Activated CD8-positive, alpha-beta T cell treated with anti-CD3 and anti-CD28 coated beads, Interleukin-2, amount 10 ng/mL, durations not matched to agents 7 days and 5 days (primary cell): Measurements from ENCODE around the gene C3. TPM values are rescaled to one million over a fixed set of nuclear protein-coding genes. Genes with fewer than 3 reads are reported as not detected.
"Not testable (repeated sequence)": the region's sequence is repeated elsewhere in the genome, so short reads cannot be mapped to it uniquely, and the experiment has no call there.

Experiments
- ATAC-seq: fragments of 150-1000 bp; cut with Tn5 transposase; one replicate; pipeline ENCODE4 v1.10.0; 2021; ENCODE audit warnings: moderate library complexity
- CTCF ChIA-PET: fragments of 350-600 bp; sonication (Branson Sonifier 250); formaldehyde crosslinking; loops from one replicate; lab custom pipeline; 2021; ENCODE audit warnings: antibody characterized with exemption; lab: Charles Lee
- POLR2A ChIA-PET: fragments of 350-600 bp; sonication (Branson Sonifier 250); formaldehyde crosslinking; loops from one replicate; lab custom pipeline; 2021; ENCODE audit warnings: antibody characterized with exemption; lab: Charles Lee
- DNase-seq: peaks from one replicate; pipeline ENCODE4 v3.0.0-alpha.2; 2020
- H3K27ac Mint-ChIP-seq: one replicate; pipeline ENCODE4 v1.8.0; 2021; ENCODE audit warnings: mild to moderate bottlenecking, mixed read lengths
- H3K27me3 Mint-ChIP-seq: one replicate; pipeline ENCODE4 v1.8.0; 2021; ENCODE audit warnings: low read depth, mixed read lengths
- H3K36me3 Mint-ChIP-seq: one replicate; pipeline ENCODE4 v1.8.0; 2021; ENCODE audit warnings: low read depth, mixed read lengths
- H3K4me1 Mint-ChIP-seq: one replicate; pipeline ENCODE4 v1.8.0; 2021; ENCODE audit warnings: low read depth, mixed read lengths
- H3K4me3 Mint-ChIP-seq: one replicate; pipeline ENCODE4 v1.8.0; 2021; ENCODE audit warnings: mild to moderate bottlenecking, mixed read lengths
- H3K9me3 Mint-ChIP-seq: one replicate; pipeline ENCODE4 v1.8.0; 2022; ENCODE audit warnings: mixed read lengths; ENCODE audit not compliant: insufficient read depth
- total RNA-seq, 2 experiments: library from RNA; stranded (reverse); gene quantifications; one replicate each; pipeline ENCODE4 v1.2.3, GENCODE V29; 2021

The C3 gene
- total RNA-seq, 2 experiments from 2014 or later: 0.52 to 1.2 TPM

DNA sequence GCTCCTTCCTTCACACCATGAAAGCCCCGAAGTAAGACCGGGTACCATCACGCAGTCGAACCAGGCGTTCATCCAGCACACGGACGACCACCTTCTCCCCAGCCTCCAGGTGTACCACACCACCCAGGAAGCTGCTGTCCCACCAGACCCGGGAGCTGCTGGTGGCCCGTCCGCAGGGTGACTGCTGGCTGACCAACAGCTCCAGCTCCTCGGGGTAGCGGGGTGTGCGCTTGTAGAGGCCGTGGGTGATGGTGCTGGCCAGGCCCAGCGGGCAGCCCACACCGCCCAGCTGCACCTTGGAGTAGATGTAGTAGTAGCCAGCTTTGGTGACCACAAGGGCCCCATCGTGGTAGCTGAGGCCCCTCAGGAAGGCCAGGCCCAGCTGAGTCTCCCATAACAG, 55.5 kb downstream of the C3 start:
- peak overlapping the region; percentile 15 for H3K27ac Mint-ChIP-seq
- no peak for DNase-seq
- ChIA-PET CTCF (no interaction called here), POLR2A (interaction anchor here (1.5 kb wide), 1 partner anchor 10 kb away, joined by 3 read pairs; no protein-coding TSS in a partner anchor)
- no peak overlapping the region for H3K4me3 Mint-ChIP-seq
- ATAC-seq: no peak
- no peaks in the 10 kb centered on the region for H3K27me3 Mint-ChIP-seq
- no peaks in the 10 kb centered on the region for H3K9me3 Mint-ChIP-seq
- peaks cover 47% of the 10 kb centered on the region for H3K36me3 Mint-ChIP-seq
- peaks cover 13% of the 10 kb centered on the region for H3K4me1 Mint-ChIP-seq

DNA sequence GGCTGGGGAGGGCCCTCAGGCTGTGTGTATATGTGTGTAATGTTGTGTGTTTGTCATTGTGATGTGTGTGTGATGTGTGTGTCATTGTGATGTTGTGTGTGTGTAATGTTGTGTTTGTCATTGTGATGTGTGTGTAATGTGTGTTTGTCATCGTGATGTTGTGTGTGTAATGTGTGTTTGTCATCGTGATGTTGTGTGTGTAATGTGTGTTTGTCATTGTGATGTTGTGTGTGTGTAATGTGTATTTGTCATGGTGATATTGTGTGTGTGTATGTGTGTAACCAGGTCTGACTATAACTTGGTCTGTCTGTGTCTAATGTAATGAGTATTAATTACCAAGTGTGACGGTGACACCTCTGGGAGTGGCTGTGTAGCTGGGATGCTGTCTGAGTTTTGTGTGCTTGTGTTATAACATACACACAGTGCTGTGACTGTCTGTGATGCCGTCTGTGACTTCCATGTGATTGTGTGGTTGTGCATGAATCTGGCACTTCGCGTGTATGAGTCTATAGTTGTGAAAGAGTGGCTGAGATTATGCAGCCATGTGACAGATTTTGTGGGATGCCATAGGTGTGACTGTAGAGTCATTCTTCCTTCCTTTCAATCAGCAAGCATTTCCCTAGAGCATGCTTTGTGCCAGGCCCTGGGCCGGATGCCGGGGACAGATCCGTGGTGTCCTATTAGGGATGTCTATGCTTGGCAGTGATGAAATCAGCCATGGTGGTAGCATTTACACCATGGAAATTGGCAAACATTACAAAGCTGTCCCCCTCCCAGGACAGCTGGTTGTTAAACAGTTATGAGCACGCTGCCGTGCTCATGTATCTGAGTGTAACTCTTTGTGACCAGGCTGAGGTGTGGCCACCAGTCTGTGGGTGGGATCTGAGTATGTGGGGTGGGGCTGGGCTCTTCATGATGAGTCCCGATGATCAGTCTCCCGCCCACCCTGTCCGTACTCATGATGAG, 56.9 kb downstream of the C3 start:
- no peaks in the 10 kb centered on the region for H3K9me3 Mint-ChIP-seq
- H3K27me3 Mint-ChIP-seq: no peaks in the 10 kb centered on the region
- CTCF ChIA-PET: interaction anchor here (1.0 kb wide), 1 partner anchor 73 kb away, joined by 3 read pairs; no protein-coding TSS in a partner anchor
- no peak overlapping the region for H3K27ac Mint-ChIP-seq
- no peak overlapping the region for H3K4me3 Mint-ChIP-seq
- ATAC-seq (peak; percentile 13), DNase-seq (no peak)
- POLR2A ChIA-PET: interaction anchor here (1.5 kb wide), 1 partner anchor 9 kb away, joined by 3 read pairs; no protein-coding TSS in a partner anchor
- peaks cover 22% of the 10 kb centered on the region for H3K4me1 Mint-ChIP-seq
- peaks cover 40% of the 10 kb centered on the region for H3K36me3 Mint-ChIP-seq

- peaks cover 24% of the 10 kb centered on the region for H3K4me1 Mint-ChIP-seq
- H3K27me3 Mint-ChIP-seq: no peaks in the 10 kb centered on the region
- peak overlapping the region; percentile 68 for H3K27ac Mint-ChIP-seq
- no peaks in the 10 kb centered on the region for H3K9me3 Mint-ChIP-seq
- H3K36me3 Mint-ChIP-seq: peaks cover 40% of the 10 kb centered on the region
- ChIA-PET CTCF (interaction anchor here (2.0 kb wide), 1 partner anchor 146 kb away, joined by 7 read pairs; no protein-coding TSS in a partner anchor), POLR2A (interaction anchor here (1.5 kb wide), 1 partner anchor 21 kb away, joined by 6 read pairs; no protein-coding TSS in a partner anchor)
- DNase-seq (no peak), ATAC-seq (no peak)
- H3K4me3 Mint-ChIP-seq: no peak overlapping the region
Measured at GRCh38 chr19:6662702-6663101, 57.7 kb downstream of the C3 start.

- ChIA-PET POLR2A (interaction anchor here (0.5 to 1.5 kb wide), 5 partner anchors 8 to 75 kb away, joined by 3 to 6 read pairs (median 3); partner anchors contain the start of gene TNFSF14), CTCF (interaction anchor here (0.7 to 2.0 kb wide), 7 partner anchors 9 to 145 kb away, joined by 3 to 9 read pairs (median 6); partner anchors contain the start of gene GPR108)
- peak overlapping the region; percentile 56 for H3K27ac Mint-ChIP-seq
- H3K4me3 Mint-ChIP-seq, H3K9me3 Mint-ChIP-seq, H3K27me3 Mint-ChIP-seq: not testable (repeated sequence)
- peaks cover 35% of the 10 kb centered on the region for H3K36me3 Mint-ChIP-seq
- peak; percentile 74 for ATAC-seq
- peak; percentile 53 for DNase-seq
- H3K4me1 Mint-ChIP-seq: peaks cover 24% of the 10 kb centered on the region
Measured at GRCh38 chr19:6661509-6662244, 58.8 kb downstream of the C3 start.

DNA sequence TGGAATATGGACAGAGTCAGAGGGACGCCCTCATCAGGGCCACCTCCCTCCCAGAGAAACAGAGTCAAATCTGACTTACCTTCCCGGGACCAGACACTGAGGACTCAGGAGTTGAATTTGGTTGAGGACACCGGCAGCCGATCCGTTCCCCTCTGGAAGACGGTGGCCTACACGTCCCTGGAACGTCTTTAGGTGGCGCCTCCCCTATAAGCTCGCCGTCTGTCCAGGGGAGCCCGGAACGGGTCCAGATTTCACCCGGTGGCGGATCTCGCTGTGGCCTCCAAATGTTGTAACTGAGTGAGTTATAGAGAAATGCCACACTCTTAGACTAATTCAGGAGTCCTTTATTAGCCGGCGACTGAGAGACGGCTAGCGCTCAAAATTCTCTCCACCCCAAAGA, 59.5 kb downstream of the C3 start:
- Mint-ChIP-seq H3K4me1 (peaks cover 31% of the 10 kb centered on the region), H3K4me3 (no peak overlapping the region), H3K36me3 (peaks cover 30% of the 10 kb centered on the region), H3K27ac (peak overlapping the region; percentile 26), H3K9me3 (no peaks in the 10 kb centered on the region), H3K27me3 (no peaks in the 10 kb centered on the region)
- ATAC-seq: no peak
- POLR2A ChIA-PET: interaction anchor here (0.5 to 1.7 kb wide), 3 partner anchors 9 to 76 kb away, joined by 3 to 5 read pairs (median 4); partner anchors contain the start of gene TNFSF14
- CTCF ChIA-PET: interaction anchor here (0.7 to 2.0 kb wide), 6 partner anchors 8 to 144 kb away, joined by 3 to 9 read pairs (median 6); partner anchors contain the start of gene GPR108
- no peak for DNase-seq

- Mint-ChIP-seq H3K4me1 (peaks cover 71% of the 10 kb centered on the region), H3K36me3 (peaks cover 31% of the 10 kb centered on the region), H3K27ac (peak overlapping the region; percentile 52)
- ATAC-seq, H3K9me3 Mint-ChIP-seq, DNase-seq, H3K27me3 Mint-ChIP-seq, H3K4me3 Mint-ChIP-seq: not testable (repeated sequence)
- ChIA-PET CTCF (interaction anchor here (0.7 to 6.2 kb wide), 7 partner anchors 12 to 136 kb away, joined by 3 to 46 read pairs (median 5); partner anchors contain the start of gene TNFSF14), POLR2A (interaction anchor here (1.5 kb wide), 1 partner anchor 15 kb away, joined by 5 read pairs; no protein-coding TSS in a partner anchor)
Measured at GRCh38 chr19:6656390-6656789, 64.1 kb downstream of the C3 start.

DNA sequence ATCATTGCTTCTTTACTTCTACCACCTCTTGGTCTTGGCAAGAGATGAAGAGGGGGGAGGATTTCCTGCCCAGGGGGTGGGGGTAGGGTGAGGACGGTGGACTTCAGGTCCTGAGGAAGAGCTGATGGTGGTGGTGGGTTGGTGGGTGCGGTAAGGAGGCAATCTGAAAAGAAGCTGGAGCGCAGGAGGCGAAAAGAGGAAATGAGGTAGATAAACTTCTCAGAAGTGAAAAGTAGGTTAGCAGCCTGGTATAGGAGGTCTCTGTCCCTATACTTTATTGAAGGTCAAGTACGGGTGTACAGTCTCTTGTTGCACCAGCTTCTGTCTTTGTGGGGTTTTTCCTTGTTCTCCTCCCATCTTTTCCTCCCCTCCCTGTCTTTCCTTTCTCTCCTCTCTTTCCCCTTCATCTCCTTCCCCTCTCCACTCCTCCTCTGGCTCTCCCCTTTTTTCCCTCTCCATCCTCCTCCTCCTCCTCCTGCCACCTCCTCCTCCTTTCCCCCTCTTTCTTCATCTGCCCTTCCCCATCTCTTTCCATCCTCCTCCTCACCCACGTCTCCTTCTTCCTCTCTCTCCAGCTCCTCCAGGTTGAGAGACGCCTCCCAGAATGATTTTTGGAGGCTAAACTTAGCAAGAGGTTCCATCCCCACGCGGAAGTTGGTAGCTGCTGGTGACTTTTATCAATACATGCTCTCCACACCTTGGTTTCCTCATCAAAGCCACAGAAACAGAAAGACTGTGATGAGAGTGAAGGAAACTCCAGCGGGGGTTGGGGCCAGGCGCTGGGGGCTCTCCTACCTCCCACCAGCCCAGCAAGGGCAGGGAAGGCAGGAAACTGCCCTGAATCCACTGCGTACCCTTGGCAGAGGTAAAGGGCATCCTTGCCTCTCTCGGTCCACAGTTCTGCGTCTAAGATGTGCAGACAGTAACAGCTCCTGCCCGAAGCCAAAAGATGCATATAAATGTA, 65.8 kb downstream of the C3 start:
- no peaks in the 10 kb centered on the region for H3K9me3 Mint-ChIP-seq
- H3K27me3 Mint-ChIP-seq: no peaks in the 10 kb centered on the region
- ATAC-seq (peak; percentile 81), DNase-seq (peak; percentile 86)
- CTCF ChIA-PET: interaction anchor here (0.7 to 6.2 kb wide), 12 partner anchors 13 to 209 kb away, joined by 3 to 46 read pairs (median 6); partner anchors contain the start of genes GPR108 and TNFSF14
- peak overlapping the region; percentile 99 for H3K27ac Mint-ChIP-seq
- POLR2A ChIA-PET: interaction anchor here (0.6 to 2.5 kb wide), 13 partner anchors 9 to 173 kb away, joined by 3 to 22 read pairs (median 6); partner anchors contain the start of genes DENND1C, GPR108 and TNFSF14
- peak overlapping the region; percentile 83 for H3K4me3 Mint-ChIP-seq
- peaks cover 38% of the 10 kb centered on the region for H3K36me3 Mint-ChIP-seq
- peaks cover 84% of the 10 kb centered on the region for H3K4me1 Mint-ChIP-seq

- Mint-ChIP-seq H3K27me3 (no peaks in the 10 kb centered on the region), H3K4me1 (peaks cover 81% of the 10 kb centered on the region), H3K36me3 (peaks cover 32% of the 10 kb centered on the region), H3K4me3 (no peak overlapping the region), H3K27ac (peak overlapping the region; percentile 74), H3K9me3 (no peaks in the 10 kb centered on the region)
- no peak for DNase-seq
- POLR2A ChIA-PET: interaction anchor here (0.5 to 2.5 kb wide), 8 partner anchors 9 to 211 kb away, joined by 3 to 22 read pairs (median 3); partner anchors contain the start of gene DENND1C
- no peak for ATAC-seq
- CTCF ChIA-PET: interaction anchor here (1.0 to 6.2 kb wide), 8 partner anchors 8 to 136 kb away, joined by 3 to 46 read pairs (median 7); partner anchors contain the start of gene GPR108
Measured at GRCh38 chr19:6652805-6653094, 67.7 kb downstream of the C3 start.

GRCh38 chr19:6651965-6652804, 68.3 kb downstream of the C3 start:
- peaks cover 28% of the 10 kb centered on the region for H3K36me3 Mint-ChIP-seq
- no peaks in the 10 kb centered on the region for H3K9me3 Mint-ChIP-seq
- CTCF ChIA-PET: interaction anchor here (1.0 to 6.2 kb wide), 8 partner anchors 9 to 136 kb away, joined by 3 to 46 read pairs (median 7); partner anchors contain the start of gene GPR108
- H3K4me1 Mint-ChIP-seq: peaks cover 77% of the 10 kb centered on the region
- DNase-seq (no peak), ATAC-seq (no peak)
- H3K27ac Mint-ChIP-seq: peak overlapping the region; percentile 74
- no peak overlapping the region for H3K4me3 Mint-ChIP-seq
- no peaks in the 10 kb centered on the region for H3K27me3 Mint-ChIP-seq
- POLR2A ChIA-PET: interaction anchor here (0.5 to 1.1 kb wide), 7 partner anchors 10 to 211 kb away, joined by 3 to 8 read pairs (median 3); partner anchors contain the start of gene DENND1C
